Measurements from ENCODE around the gene RCN1. TPM values are rescaled to one million over a fixed set of nuclear protein-coding genes. Genes with fewer than 3 reads are reported as not detected.
"Not testable (repeated sequence)": the region's sequence is repeated elsewhere in the genome, so short reads cannot be mapped to it uniquely, and the experiment has no call there.

The RCN1 gene
- 27.5 and 32.6 TPM in 2 replicates for total RNA-seq

DNA sequence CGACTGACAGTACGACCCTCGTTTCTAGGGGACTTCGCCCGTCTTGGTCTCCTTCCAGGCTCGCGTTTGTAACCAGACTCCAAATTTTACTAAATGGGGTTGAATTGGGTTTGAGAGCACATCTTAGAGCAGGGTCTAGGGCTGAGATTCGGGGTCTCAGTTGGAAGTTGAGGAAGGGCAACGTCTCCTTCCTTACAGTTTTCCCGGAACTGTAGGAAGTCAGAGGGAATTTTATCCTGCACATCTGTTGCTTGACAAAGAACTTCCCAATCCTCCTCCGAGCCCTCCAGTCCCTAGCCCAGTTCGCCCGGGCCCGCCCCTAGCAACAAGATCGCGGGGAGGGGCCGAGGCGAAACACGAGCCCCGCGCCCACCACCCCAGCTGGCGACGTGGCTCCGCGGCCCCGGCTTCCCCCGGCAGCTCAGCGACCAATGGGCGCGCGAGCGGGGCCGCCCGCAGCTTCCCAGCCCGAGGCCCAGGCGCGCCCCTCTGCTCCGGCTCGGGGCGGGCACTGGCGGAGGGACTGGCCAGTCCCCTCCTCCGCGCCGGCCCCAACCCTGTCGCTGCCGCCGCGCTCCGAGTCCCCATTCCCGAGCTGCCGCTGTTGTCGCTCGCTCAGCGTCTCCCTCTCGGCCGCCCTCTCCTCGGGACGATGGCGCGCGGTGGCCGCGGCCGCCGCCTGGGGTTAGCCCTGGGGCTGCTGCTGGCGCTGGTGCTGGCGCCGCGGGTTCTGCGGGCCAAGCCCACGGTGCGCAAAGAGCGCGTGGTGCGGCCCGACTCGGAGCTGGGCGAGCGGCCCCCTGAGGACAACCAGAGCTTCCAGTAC lies at the start of gene RCN1:
Gene RCN1 (plus strand): TSS at position 530 of the 826 bp plus-strand sequence. CDS start 123 bp downstream, at position 653.
- peaks cover 11% of the 10 kb centered on the region for H3K36me3 Mint-ChIP-seq (ENCODE audit: low read depth)
- intact Hi-C loops (cut with micrococcal nuclease), result no loop called here

DNA sequence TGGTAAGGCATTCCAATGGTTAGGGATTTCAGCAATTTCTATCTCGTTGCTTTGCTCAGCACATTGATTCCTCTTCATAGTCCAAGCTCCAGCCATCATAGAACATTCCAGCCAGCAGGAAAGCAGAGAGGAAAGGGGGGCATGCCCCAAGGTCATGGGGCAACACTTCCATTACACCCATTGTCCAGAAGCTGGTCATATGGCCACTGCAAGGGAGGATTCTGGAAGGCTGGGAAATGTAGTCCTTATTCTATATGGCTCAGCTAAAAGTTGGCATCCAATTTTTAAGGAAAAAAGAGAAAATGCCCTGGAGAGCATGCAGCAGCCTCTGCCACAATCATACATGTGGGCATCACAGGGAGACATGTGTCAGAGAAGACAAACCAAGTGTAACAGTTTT lies 47.1 kb upstream of the RCN1 start:
- Mint-ChIP-seq H3K9me3 (no peaks in the 10 kb centered on the region), H3K4me3 (ENCODE audit: low read depth) (no peak overlapping the region), H3K27ac (no peak overlapping the region), H3K27me3 (ENCODE audit: low read depth) (peaks cover 6% of the 10 kb centered on the region), H3K4me1 (ENCODE audit: low read depth) (no peaks in the 10 kb centered on the region), H3K36me3 (ENCODE audit: low read depth) (no peaks in the 10 kb centered on the region)
- intact Hi-C loops (cut with micrococcal nuclease), result no loop called here
- DNase-seq (ENCODE audit: low spot score), result no peak

More for the DNA sequence above, at the start of gene RCN1:
- Mint-ChIP-seq H3K4me3 (ENCODE audit: low read depth) (peak within 1 kb of the TSS; percentile 79), H3K27me3 (ENCODE audit: low read depth) (peaks cover 17% of the 10 kb centered on the region), H3K4me1 (ENCODE audit: low read depth) (peaks cover 33% of the 10 kb centered on the region), H3K27ac (peak within 1 kb of the TSS; percentile 77), H3K9me3 (no peaks in the 10 kb centered on the region)
- DNase-seq (ENCODE audit: low spot score), result peak; percentile 33

DNA sequence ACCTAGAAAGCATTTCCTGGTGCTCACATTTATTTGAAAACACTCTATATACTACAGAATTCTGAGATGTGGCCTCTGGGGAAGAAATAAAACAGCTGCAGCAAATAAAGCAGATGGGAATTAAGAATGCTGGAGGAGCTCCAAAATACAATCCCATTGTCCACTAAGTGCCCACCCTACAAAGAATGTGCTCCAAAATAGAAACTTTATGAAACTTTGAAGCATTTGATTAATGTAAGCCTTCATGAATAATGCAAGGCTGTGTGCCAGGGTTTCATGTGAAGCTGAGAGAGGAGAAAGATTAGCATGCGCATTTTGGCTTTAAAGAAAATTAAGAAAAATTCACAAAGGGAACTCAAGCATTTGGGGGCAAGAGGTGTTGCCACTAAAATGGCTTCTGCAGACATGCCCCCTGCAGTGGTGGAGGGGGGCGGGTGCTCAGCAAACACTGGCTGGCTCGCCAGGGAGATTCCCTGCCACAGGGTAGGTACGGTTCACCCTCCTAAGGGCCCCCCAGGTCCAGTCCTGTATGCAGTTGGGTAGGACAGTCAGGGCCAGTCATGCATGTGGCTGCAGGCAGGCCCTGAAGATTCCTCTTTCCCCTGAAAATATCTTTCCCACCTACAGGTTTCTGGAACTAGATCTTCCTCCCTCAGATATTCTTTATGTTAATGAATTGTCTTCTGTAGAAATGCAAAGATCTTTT lies 46.6 kb upstream of the RCN1 start:
- no peak overlapping the region for H3K27ac Mint-ChIP-seq
- H3K9me3 Mint-ChIP-seq, result no peaks in the 10 kb centered on the region
- no peaks in the 10 kb centered on the region for H3K36me3 Mint-ChIP-seq (ENCODE audit: low read depth)
- DNase-seq (ENCODE audit: low spot score), result no peak
- intact Hi-C loops (cut with micrococcal nuclease), result no loop called here
- H3K4me3 Mint-ChIP-seq (ENCODE audit: low read depth), result no peak overlapping the region
- H3K4me1 Mint-ChIP-seq (ENCODE audit: low read depth), result no peaks in the 10 kb centered on the region
- H3K27me3 Mint-ChIP-seq (ENCODE audit: low read depth), result peaks cover 3% of the 10 kb centered on the region

DNA sequence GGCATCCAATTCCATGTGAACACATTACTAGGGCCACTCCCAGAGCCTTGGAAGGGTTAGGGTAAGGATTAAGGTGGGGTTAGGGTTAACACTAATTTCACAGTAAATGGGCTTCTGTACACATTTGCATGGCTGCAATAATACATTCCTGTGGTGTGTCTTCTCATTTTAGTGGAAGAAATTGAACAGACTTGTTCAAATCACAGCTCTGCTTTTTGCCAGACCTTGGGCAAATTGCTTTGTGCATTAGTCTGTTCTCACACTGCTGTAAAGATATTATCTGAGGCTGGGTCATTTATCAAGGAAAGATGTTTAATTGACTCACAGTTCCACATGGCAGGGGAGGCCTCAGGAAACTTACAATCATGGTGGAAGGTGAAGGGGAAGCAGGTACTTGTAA lies 45.4 kb upstream of the RCN1 start:
- H3K27me3 Mint-ChIP-seq (ENCODE audit: low read depth), result peaks cover 2% of the 10 kb centered on the region
- no peaks in the 10 kb centered on the region for H3K36me3 Mint-ChIP-seq (ENCODE audit: low read depth)
- H3K27ac Mint-ChIP-seq, result no peak overlapping the region
- no peak for DNase-seq (ENCODE audit: low spot score)
- no peaks in the 10 kb centered on the region for H3K4me1 Mint-ChIP-seq (ENCODE audit: low read depth)
- no peaks in the 10 kb centered on the region for H3K9me3 Mint-ChIP-seq
- H3K4me3 Mint-ChIP-seq (ENCODE audit: low read depth), result no peak overlapping the region
- intact Hi-C loops (cut with micrococcal nuclease), result no loop called here

DNA sequence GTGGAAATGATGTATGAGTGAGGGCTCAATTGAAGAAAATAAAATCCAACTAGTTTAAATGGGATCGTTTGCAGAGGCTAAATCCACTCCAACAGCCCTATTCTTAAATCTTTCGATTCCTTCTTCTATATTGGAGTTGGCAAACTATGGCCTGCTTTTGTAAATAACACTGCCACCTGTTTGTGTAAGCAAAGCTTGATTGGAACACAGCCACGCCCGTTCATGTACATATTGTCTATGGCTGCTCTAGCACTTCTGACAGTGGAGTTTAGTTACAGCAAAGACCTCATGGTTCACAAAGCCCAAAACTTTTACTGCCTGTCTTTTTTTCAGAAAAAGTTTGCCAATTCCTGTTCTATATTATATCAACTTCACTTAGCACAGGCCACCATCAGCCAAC lies 40.6 kb upstream of the RCN1 start:
- no peaks in the 10 kb centered on the region for H3K9me3 Mint-ChIP-seq
- no peaks in the 10 kb centered on the region for H3K4me1 Mint-ChIP-seq (ENCODE audit: low read depth)
- intact Hi-C loops (cut with micrococcal nuclease), result no loop called here
- no peak overlapping the region for H3K4me3 Mint-ChIP-seq (ENCODE audit: low read depth)
- peaks cover 12% of the 10 kb centered on the region for H3K27me3 Mint-ChIP-seq (ENCODE audit: low read depth)
- DNase-seq (ENCODE audit: low spot score), result no peak
- H3K36me3 Mint-ChIP-seq (ENCODE audit: low read depth), result no peaks in the 10 kb centered on the region
- no peak overlapping the region for H3K27ac Mint-ChIP-seq

DNA sequence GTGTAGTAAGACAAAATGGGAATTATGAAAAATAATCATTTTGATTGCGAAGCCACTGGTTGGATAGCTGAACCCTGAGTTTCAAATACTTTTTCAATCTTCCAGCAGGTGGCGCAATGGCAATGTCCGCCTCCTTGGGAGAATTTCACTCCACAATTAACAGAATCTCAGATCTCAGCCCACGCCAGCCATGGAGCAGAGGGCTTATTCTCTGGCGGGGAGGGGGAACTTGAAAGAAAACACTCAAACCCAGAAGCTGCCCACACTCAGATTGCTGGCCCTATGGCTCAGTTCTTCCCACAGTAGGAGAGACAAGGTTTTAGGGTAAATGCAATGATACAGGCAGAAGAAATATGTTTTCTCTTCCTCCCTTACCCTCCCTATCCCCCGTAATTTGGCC lies 38.7 kb upstream of the RCN1 start:
- Mint-ChIP-seq H3K27ac (no peak overlapping the region), H3K36me3 (ENCODE audit: low read depth) (no peaks in the 10 kb centered on the region)
- peak; percentile 9 for DNase-seq (ENCODE audit: low spot score)

DNA sequence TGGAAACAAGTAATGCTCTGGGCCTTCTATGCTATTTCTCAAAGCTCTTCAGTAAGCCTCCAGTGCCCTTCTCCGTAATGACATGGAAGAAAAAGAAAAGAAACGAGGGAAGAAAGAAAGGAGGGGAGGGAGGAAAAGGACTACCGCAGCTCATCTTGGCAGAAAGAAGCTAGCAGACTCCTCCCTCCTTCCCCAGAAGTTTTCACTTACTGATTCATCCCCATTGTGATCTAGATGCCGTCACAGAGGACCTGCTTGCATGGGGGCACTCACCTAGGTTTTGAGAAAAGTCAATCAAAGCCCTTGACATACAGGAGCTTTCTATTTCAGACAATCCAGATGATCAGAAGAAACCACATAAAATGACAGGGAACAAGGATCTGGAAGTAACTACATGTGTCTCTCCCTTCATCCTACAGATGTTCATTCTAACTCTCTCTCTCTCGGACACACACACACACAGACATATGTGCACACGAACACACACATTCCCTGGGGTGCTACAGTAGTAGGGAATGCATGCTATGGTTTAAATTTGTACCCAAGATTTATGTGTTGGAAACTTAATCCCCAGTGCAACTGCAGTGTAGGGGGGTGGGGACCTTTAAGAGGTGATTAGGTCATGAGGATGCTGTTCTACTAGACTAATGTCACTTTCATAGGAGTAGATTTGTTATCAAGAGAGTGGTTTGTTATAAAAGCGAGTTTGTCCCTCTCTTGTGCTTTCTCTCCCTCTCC lies 37.6 kb upstream of the RCN1 start:
- Mint-ChIP-seq H3K27ac (no peak overlapping the region), H3K9me3 (no peaks in the 10 kb centered on the region), H3K4me3 (ENCODE audit: low read depth) (no peak overlapping the region), H3K4me1 (ENCODE audit: low read depth) (peaks cover 2% of the 10 kb centered on the region), H3K27me3 (ENCODE audit: low read depth) (peaks cover 36% of the 10 kb centered on the region), H3K36me3 (ENCODE audit: low read depth) (no peaks in the 10 kb centered on the region)
- DNase-seq (ENCODE audit: low spot score), result no peak
- intact Hi-C loops (cut with micrococcal nuclease), result no loop called here

More for the DNA sequence above, 38.7 kb upstream of the RCN1 start:
- Mint-ChIP-seq H3K4me1 (ENCODE audit: low read depth) (peaks cover 2% of the 10 kb centered on the region), H3K9me3 (no peaks in the 10 kb centered on the region), H3K27me3 (ENCODE audit: low read depth) (peaks cover 26% of the 10 kb centered on the region), H3K4me3 (ENCODE audit: low read depth) (no peak overlapping the region)
- intact Hi-C loops (cut with micrococcal nuclease), result loop anchor here (1.0 kb wide), 2 partner anchors 124 to 245 kb away; no protein-coding TSS in a partner anchor

DNA sequence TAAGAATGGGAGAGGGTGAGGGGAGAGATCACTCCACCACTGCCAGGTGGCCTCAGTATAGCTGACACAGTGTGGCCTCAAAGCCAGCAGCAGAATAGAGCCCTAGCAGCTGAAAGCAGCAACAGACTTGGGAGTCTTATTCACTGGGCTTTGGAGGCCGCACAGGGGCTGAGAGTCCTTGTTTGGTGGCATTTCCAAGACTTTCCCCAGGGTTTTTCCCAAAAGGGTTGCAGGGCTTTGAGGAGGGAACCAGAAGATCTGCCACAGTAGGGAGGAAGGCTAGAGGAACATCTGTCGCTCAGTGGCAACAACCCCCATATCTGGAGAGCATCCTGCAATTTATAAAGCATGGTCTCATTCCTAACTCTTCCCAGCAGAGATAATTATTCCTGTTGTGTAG lies 35.0 kb upstream of the RCN1 start:
- Mint-ChIP-seq H3K27me3 (ENCODE audit: low read depth) (peaks cover 47% of the 10 kb centered on the region), H3K4me1 (ENCODE audit: low read depth) (peaks cover 2% of the 10 kb centered on the region), H3K27ac (no peak overlapping the region), H3K9me3 (no peaks in the 10 kb centered on the region), H3K36me3 (ENCODE audit: low read depth) (no peaks in the 10 kb centered on the region), H3K4me3 (ENCODE audit: low read depth) (no peak overlapping the region)
- intact Hi-C loops (cut with micrococcal nuclease), result no loop called here
- DNase-seq (ENCODE audit: low spot score), result no peak

DNA sequence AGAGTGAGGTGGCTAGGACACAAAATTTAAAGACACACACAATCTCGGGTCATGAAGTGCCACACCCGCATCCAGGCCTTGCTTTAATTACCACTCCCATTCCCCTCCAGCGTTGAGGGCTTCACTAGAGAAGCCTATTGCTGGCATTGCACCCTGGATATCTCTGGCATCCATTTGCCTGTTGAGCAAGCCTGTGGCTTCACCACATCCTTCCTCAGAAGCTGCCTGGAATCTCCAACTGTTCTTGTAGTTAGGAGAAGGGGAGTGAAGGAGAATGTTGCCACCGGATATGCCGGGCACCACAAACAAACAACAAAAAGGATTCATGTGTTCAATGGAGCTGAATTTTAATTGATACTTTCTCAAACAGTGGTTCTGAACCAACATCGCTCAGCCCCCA lies 34.4 kb upstream of the RCN1 start:
- H3K9me3 Mint-ChIP-seq, result no peaks in the 10 kb centered on the region
- intact Hi-C loops (cut with micrococcal nuclease), result no loop called here
- peaks cover 2% of the 10 kb centered on the region for H3K4me1 Mint-ChIP-seq (ENCODE audit: low read depth)
- no peak for DNase-seq (ENCODE audit: low spot score)
- no peaks in the 10 kb centered on the region for H3K36me3 Mint-ChIP-seq (ENCODE audit: low read depth)
- peaks cover 45% of the 10 kb centered on the region for H3K27me3 Mint-ChIP-seq (ENCODE audit: low read depth)
- H3K4me3 Mint-ChIP-seq (ENCODE audit: low read depth), result no peak overlapping the region
- H3K27ac Mint-ChIP-seq, result no peak overlapping the region

DNA sequence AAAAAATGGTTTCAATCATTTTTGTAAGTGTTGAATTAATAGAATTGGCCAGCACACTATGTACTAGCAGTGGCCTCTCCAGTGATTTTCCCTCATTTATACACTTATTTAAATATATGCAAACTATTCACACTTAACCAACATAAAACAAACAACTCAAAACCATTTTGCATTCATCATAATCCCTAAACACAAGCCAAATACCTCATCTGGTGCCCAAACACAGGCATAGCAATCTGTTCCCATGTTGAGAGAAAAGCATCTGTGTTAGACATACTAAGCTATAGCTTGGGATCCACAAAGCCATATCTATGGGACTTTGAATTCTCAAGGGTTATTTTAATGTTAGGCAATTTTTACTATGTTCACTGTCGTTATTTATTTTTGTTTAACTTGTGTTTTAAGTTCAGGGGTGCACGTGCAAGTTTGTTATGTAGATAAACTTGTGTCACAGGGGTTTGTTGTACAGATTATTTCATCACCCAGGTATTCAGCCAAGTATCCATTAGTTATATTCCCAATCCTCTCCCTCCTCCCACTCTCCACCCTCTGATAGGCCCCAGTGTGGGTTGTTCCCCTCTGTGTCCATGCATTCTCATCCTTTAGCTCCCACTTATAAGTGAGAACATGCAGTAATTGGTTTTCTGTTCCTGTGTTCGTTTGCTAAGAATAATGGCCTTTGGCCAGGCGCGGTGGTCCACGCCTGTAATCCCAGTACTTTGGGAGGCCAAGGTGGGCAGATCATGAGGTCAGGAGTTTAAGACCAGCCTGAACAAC lies 31.0 kb upstream of the RCN1 start:
- Mint-ChIP-seq H3K27me3 (ENCODE audit: low read depth) (peaks cover 47% of the 10 kb centered on the region), H3K4me1 (ENCODE audit: low read depth) (peaks cover 2% of the 10 kb centered on the region), H3K9me3 (no peaks in the 10 kb centered on the region), H3K27ac (no peak overlapping the region), H3K36me3 (ENCODE audit: low read depth) (no peaks in the 10 kb centered on the region), H3K4me3 (ENCODE audit: low read depth) (no peak overlapping the region)
- intact Hi-C loops (cut with micrococcal nuclease), result no loop called here
- DNase-seq (ENCODE audit: low spot score), result no peak

DNA sequence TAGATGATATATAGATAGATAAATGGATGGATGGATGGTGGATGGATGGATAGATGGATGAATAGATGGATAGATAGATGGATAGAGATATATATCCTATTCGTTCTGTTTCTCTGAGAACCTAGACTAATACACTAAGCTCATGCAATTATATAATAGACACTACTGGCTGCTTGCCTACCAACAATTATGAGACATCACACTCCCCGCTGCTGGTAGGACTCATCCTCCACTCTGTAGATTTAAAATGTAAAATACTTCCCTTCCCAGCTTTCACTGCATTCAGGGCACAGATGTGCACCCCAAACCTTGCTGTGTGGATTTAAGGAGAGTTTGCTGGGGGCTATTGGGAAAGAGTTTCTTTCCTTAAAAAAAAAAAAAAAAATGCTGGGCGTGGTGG lies 28.3 kb upstream of the RCN1 start:
- no peaks in the 10 kb centered on the region for H3K36me3 Mint-ChIP-seq (ENCODE audit: low read depth)
- no peaks in the 10 kb centered on the region for H3K4me1 Mint-ChIP-seq (ENCODE audit: low read depth)
- peaks cover 40% of the 10 kb centered on the region for H3K27me3 Mint-ChIP-seq (ENCODE audit: low read depth)
- H3K27ac Mint-ChIP-seq, result no peak overlapping the region
- no peak for DNase-seq (ENCODE audit: low spot score)
- H3K4me3 Mint-ChIP-seq (ENCODE audit: low read depth), result no peak overlapping the region
- intact Hi-C loops (cut with micrococcal nuclease), result no loop called here
- no peaks in the 10 kb centered on the region for H3K9me3 Mint-ChIP-seq

DNA sequence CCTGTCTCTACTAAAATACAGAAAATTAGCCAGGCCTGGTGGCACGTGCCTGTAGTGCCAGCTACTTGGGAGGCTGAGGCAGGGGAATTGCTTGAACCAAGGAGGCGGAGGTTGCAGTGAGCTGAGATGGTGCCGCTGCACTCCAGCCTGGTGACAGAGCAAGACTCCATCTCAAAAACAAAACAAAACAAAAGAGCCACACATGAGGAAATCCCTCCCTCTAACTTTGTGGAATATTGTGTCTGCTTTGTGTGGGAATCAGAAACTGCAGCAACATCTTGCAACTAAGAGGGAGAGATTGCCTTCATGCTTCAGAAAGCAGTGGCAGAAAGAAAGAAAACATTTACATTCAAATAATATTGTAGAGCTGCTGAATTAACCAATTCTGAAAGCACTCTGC lies 27.8 kb upstream of the RCN1 start:
- H3K36me3 Mint-ChIP-seq (ENCODE audit: low read depth); DNase-seq (ENCODE audit: low spot score); H3K9me3 Mint-ChIP-seq; H3K4me1 Mint-ChIP-seq (ENCODE audit: low read depth); H3K4me3 Mint-ChIP-seq (ENCODE audit: low read depth); intact Hi-C loops (cut with micrococcal nuclease); H3K27ac Mint-ChIP-seq: not testable (repeated sequence)
- H3K27me3 Mint-ChIP-seq (ENCODE audit: low read depth), result peaks cover 36% of the 10 kb centered on the region

Measured in activated T-helper 2 cell treated with anti-CD3 and anti-CD28 coated beads, Interferon-gamma antibody, Interleukin-2, Interleukin-4, amounts not matched to agents 10 μg/mL and 5 μg/mL and 100 μg/mL, durations not matched to agents 14 hours and 24 hours and 36 hours (primary cell).